ENCODE data around the gene FAM3D. TPM values are rescaled to one million over a fixed set of nuclear protein-coding genes. Genes with fewer than 3 reads are reported as not detected.

Gene FAM3D
- total RNA-seq, 1 experiment from 2014 or later, result not detected

DNA sequence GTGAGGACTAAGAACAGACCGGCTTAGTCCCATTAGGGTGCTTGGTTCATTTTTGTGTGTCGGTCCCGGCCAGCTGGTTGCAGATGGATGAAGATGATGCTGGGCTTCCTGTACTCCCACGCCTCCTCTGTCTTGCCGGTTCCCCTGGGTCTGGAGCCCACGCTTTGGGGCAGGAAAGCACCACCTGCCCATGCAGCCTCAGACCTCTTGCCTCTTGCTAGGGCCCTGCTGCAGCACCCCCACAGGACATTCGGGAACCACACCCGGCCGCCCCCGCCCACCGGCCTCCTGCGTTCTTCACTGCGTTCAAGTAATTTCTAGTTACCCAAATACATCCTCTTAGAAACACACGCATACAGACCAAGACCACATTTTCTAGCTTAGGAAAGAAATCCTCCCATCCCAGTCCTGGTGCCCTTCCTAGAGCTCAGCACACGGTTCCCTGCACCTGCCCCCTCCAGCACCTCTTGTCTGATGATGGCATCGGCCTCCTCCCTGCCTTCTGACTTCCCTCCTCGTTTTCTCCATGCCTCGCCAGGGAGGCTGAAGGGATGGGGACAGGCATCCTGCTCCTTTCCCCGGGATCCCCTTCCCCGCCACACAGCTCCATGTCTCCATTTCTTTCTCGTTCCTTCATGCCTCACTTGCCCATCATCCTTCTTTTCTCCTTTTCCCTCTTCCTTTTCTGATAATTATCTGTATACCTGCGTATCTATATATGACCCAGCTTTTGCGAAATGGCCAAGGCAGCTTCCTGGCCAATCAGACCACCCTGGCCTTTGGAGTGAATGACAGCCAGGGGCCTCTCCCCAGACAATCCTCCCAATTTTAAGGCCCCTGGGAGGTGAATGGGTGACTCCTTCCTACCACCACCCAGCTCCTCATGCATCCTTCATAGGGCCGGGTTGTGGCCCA lies 30.9 kb downstream of the FAM3D start:
- intact Hi-C loops (cut with micrococcal nuclease; ENCODE audit: unreplicated experiment), result no loop called here
- POLR2A ChIA-PET (ENCODE audit: low non-redundant PET), result no interaction called here
- no peak overlapping the region for H3K4me3 ChIP-seq (ENCODE audit: low read depth, low read length, poor library complexity, severe bottlenecking)
- no peaks in the 10 kb centered on the region for H3K36me3 ChIP-seq (ENCODE audit: insufficient read depth, low read length, poor library complexity, severe bottlenecking)
- H3K27ac ChIP-seq (ENCODE audit: low read depth, low read length, poor library complexity, severe bottlenecking), result no peak overlapping the region
- TF ChIP-seq CTCF (conservative IDR thresholded peaks at IDR 0.05; ENCODE audit: low read depth, low read length) (no peak), EZH2 (IDR thresholded peaks at IDR 0.05; ENCODE audit: borderline replicate concordance, low read depth, low read length, poor library complexity, severe bottlenecking) (no peak)
- H3K4me1 ChIP-seq (ENCODE audit: insufficient read depth, low read length, poor library complexity, severe bottlenecking), result no peaks in the 10 kb centered on the region
- BruUV-seq (replicated peaks), result no TSS peak
- CTCF ChIA-PET, result no interaction called here
- no peaks in the 10 kb centered on the region for H3K9me3 ChIP-seq (ENCODE audit: low read depth, low read length, poor library complexity, severe bottlenecking)
- no peak for DNase-seq (ENCODE audit: low spot score)
- H3K27me3 ChIP-seq (replicated peaks; ENCODE audit: insufficient read depth, low read depth, low read length, poor library complexity), result no peaks in the 10 kb centered on the region

DNA sequence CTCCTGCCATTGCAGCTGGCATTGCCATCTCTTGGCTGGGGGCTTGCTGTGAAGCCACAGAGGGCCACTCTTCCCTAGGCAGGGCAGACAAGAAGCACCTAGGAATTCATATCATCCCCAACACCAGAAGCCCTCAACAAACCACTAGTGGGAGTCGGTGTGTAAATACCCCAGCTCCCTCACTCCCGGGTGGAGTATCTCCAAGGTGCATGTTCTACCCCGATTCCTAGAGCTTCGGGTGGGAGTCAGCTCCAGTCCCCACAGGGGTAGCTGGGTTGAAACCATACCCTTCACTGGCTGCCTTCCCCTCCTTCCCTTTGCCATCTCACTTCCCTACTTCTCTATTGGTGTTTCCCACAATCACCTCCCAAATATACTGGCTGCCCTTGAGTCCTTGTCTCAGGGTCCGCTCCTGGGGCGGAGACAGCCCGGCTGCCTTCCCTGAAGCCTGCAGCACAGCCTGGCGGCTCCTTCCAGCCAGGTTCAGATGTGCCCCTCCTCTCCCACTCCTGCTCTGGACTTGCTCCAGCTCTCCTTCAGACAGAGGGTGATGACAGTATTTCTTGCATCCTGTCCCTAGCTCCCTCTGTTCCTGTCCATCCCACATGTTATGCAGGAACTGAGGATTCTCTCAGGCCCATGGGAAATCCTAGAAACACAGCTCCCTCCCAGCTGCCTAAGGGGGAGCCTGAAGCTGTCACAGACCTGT lies 33.3 kb downstream of the FAM3D start:
- no peak for DNase-seq (ENCODE audit: low spot score)
- BruUV-seq (replicated peaks), result no TSS peak
- CTCF ChIA-PET, result no interaction called here
- POLR2A ChIA-PET (ENCODE audit: low non-redundant PET), result no interaction called here
- Histone ChIP-seq H3K4me1 (ENCODE audit: insufficient read depth, low read length, poor library complexity, severe bottlenecking) (peaks cover 15% of the 10 kb centered on the region), H3K9me3 (ENCODE audit: low read depth, low read length, poor library complexity, severe bottlenecking) (no peaks in the 10 kb centered on the region), H3K27me3 (replicated peaks; ENCODE audit: insufficient read depth, low read depth, low read length, poor library complexity) (no peaks in the 10 kb centered on the region), H3K36me3 (ENCODE audit: insufficient read depth, low read length, poor library complexity, severe bottlenecking) (no peaks in the 10 kb centered on the region), H3K27ac (ENCODE audit: low read depth, low read length, poor library complexity, severe bottlenecking) (no peak overlapping the region), H3K4me3 (ENCODE audit: low read depth, low read length, poor library complexity, severe bottlenecking) (no peak overlapping the region)
- intact Hi-C loops (cut with micrococcal nuclease; ENCODE audit: unreplicated experiment), result loop anchor here (5.0 kb wide), 1 partner anchor 326 kb away; the partner anchor contains the start of genes HTD2 and RPP14
- TF ChIP-seq CTCF (conservative IDR thresholded peaks at IDR 0.05; ENCODE audit: low read depth, low read length) (no peak), EZH2 (IDR thresholded peaks at IDR 0.05; ENCODE audit: borderline replicate concordance, low read depth, low read length, poor library complexity, severe bottlenecking) (no peak)

GRCh38 chr3:58631742-58632141 lies 34.8 kb downstream of the FAM3D start:
- POLR2A ChIA-PET (ENCODE audit: low non-redundant PET), result no interaction called here
- intact Hi-C loops (cut with micrococcal nuclease; ENCODE audit: unreplicated experiment), result loop anchor here (5.0 kb wide), 1 partner anchor 324 kb away; the partner anchor contains the start of genes HTD2 and RPP14

More at GRCh38 chr3:58631742-58632141, 34.8 kb downstream of the FAM3D start:
- no peaks in the 10 kb centered on the region for H3K27me3 ChIP-seq (replicated peaks; ENCODE audit: insufficient read depth, low read depth, low read length, poor library complexity)
- BruUV-seq (replicated peaks), result no TSS peak
- TF ChIP-seq CTCF (conservative IDR thresholded peaks at IDR 0.05; ENCODE audit: low read depth, low read length) (no peak), EZH2 (IDR thresholded peaks at IDR 0.05; ENCODE audit: borderline replicate concordance, low read depth, low read length, poor library complexity, severe bottlenecking) (no peak)
- CTCF ChIA-PET, result interaction anchor here (0.7 kb wide), 1 partner anchor 65 kb away, joined by 3 read pairs; no protein-coding TSS in a partner anchor
- no peak overlapping the region for H3K4me3 ChIP-seq (ENCODE audit: low read depth, low read length, poor library complexity, severe bottlenecking)
- H3K4me1 ChIP-seq (ENCODE audit: insufficient read depth, low read length, poor library complexity, severe bottlenecking), result peaks cover 16% of the 10 kb centered on the region
- no peaks in the 10 kb centered on the region for H3K36me3 ChIP-seq (ENCODE audit: insufficient read depth, low read length, poor library complexity, severe bottlenecking)
- no peak overlapping the region for H3K27ac ChIP-seq (ENCODE audit: low read depth, low read length, poor library complexity, severe bottlenecking)
- no peaks in the 10 kb centered on the region for H3K9me3 ChIP-seq (ENCODE audit: low read depth, low read length, poor library complexity, severe bottlenecking)
- DNase-seq (ENCODE audit: low spot score), result no peak
